ENCODE data around the gene LCORL.

GRCh38 chr4:18041114-18041513 lies 19.6 kb upstream of the LCORL start:
- TF ChIP-seq YY1 (IDR thresholded peaks at IDR 0.05; ENCODE audit: low read depth): no peak
- TF ChIP-seq EGR1 (IDR thresholded peaks at IDR 0.05): no peak
- no peak for TF ChIP-seq ZBTB7A (IDR thresholded peaks at IDR 0.05; ENCODE audit: low read depth)
- peak; percentile 51; the same call in 1 of the 2 replicates for TF ChIP-seq CEBPB (IDR thresholded peaks at IDR 0.05)
- no peak for TF ChIP-seq RAD21 (IDR thresholded peaks at IDR 0.05; ENCODE audit: low read depth)
- TF ChIP-seq, protein P1, sequence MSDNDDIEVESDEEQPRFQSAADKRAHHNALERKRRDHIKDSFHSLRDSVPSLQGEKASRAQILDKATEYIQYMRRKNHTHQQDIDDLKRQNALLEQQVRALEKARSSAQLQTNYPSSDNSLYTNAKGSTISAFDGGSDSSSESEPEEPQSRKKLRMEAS (IDR thresholded peaks at IDR 0.05): no peak
- TF ChIP-seq NFIC (IDR thresholded peaks at IDR 0.05): no peak
- TF ChIP-seq TEAD4 (IDR thresholded peaks at IDR 0.05): no peak
- TF ChIP-seq, protein P2, sequence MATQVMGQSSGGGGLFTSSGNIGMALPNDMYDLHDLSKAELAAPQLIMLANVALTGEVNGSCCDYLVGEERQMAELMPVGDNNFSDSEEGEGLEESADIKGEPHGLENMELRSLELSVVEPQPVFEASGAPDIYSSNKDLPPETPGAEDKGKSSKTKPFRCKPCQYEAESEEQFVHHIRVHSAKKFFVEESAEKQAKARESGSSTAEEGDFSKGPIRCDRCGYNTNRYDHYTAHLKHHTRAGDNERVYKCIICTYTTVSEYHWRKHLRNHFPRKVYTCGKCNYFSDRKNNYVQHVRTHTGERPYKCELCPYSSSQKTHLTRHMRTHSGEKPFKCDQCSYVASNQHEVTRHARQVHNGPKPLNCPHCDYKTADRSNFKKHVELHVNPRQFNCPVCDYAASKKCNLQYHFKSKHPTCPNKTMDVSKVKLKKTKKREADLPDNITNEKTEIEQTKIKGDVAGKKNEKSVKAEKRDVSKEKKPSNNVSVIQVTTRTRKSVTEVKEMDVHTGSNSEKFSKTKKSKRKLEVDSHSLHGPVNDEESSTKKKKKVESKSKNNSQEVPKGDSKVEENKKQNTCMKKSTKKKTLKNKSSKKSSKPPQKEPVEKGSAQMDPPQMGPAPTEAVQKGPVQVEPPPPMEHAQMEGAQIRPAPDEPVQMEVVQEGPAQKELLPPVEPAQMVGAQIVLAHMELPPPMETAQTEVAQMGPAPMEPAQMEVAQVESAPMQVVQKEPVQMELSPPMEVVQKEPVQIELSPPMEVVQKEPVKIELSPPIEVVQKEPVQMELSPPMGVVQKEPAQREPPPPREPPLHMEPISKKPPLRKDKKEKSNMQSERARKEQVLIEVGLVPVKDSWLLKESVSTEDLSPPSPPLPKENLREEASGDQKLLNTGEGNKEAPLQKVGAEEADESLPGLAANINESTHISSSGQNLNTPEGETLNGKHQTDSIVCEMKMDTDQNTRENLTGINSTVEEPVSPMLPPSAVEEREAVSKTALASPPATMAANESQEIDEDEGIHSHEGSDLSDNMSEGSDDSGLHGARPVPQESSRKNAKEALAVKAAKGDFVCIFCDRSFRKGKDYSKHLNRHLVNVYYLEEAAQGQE (IDR thresholded peaks at IDR 0.05; ENCODE audit: low read depth): no peak
- TF ChIP-seq EP300 (IDR thresholded peaks at IDR 0.05; ENCODE audit: borderline replicate concordance): no peak
- no peak for TF ChIP-seq CREB1 (IDR thresholded peaks at IDR 0.05; ENCODE audit: low read depth)
- TF ChIP-seq TCF12 (IDR thresholded peaks at IDR 0.05; ENCODE audit: low read depth): no peak
- no peak for TF ChIP-seq USF1 (IDR thresholded peaks at IDR 0.05)

All from Ishikawa (cell line).